Nucleus accumbens (tissue), 56 donors: ENCODE results near the gene FBXL16.
"Not testable (repeated sequence)": the region's sequence is repeated elsewhere in the genome, so short reads cannot be mapped to it uniquely, and the experiment has no call there.

ENCODE experiments used
- DNase-seq, 56 donors: peaks; one replicate each; lab custom pipeline; 2025; lab: John Stamatoyannopoulos, UW

Gene FBXL16

GRCh38 chr16:705431-706188, at the start of gene FBXL16:
TSS of gene FBXL16 (minus strand) at chr16:705801. CDS start at chr16:697405, 8,396 bp downstream.
- peak in 41 of 56 donors; percentile 19 to 85 (median 51) for DNase-seq

DNA sequence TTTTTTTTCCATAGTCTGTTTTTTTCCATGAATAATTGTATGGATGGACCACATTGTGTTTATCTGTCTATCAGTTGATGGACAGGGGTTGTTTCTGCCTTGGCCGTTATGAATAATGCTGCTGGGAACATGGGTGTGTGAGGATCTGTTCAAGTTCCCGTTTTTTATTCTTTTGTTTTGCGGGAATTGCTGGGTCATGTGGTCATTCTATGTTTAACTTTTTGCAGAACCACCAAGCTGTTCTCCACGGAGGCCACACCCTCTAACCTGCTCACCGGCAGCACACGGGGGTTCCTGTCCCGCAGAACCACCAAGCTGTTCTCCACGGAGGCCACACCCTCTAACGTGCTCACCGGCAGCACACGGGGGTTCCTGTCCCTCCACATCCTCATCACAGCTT, 49.1 kb upstream of the FBXL16 start:
- no peak for DNase-seq

DNA sequence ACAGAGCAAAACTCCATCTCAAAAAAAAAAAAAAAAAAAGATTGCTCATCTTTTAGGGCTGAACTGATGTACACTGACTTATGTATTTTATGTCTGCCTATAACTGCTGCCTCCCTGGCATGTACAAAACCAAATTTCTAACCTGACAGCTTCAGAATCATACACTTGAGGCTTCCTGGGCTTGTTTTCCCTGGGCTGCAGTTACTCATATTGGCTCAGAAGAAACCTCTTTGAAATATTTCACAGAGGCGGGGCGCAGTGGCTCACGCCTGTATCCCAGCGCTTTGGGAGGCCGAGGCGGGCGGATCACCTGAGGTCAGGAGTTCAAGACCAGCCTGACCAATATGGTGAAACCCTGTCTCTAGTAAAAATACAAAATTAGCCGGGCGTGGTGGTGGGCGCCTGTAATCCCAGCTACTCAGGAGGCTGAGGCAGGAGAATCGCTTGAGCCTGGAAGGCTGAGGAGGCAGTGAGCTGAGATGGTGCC, 48.6 kb upstream of the FBXL16 start:
- not testable (repeated sequence) for DNase-seq

- DNase-seq, result no peak
Observed at GRCh38 chr16:752007-752312, 46.4 kb upstream of the FBXL16 start.

GRCh38 chr16:751152-752006, 45.8 kb upstream of the FBXL16 start:
- peak in 5 of 56 donors; percentile 3 to 41 (median 13) for DNase-seq

GRCh38 chr16:750485-750884, 44.9 kb upstream of the FBXL16 start:
- no peak for DNase-seq

- DNase-seq, result no peak
Observed at GRCh38 chr16:749010-749409, 43.4 kb upstream of the FBXL16 start.

DNA sequence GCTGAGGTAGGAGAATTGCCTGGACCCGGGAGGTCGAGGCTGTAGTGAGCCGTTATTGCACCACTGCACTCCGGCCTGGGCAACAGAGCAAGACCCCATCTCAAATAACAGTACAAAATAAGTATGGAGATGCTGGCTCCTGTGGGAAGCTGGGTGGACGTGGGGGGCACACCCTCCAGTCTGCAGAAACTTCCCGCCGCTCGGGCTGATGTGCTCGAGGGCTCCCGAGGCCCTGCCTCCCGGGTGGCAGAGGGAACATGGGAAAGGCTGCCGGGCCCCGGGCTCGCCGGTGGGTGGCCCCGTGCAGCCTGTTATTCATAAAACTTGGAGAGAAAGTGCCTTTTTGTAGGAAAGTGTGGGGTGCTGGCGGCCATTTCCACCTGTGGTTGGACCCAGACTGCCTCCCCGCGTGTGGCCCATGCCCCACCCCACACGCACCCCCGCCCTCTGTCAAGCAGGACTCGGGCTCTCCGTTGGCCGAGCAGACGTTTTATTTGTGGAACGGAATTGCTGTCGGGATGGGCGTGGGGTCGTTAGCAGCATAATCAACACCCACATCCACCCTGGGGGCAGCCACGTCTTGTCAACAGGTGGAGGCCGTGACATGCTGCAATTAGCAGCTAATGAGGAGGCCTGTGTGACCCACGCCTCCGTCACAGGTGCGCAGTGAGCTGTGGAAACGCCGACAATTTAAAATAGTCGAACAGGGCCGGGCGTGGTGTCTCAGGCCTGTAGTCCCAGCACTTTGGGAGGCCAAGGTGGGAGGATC, 42.6 kb upstream of the FBXL16 start:
- DNase-seq, result no peak

- no peak for DNase-seq
Observed at GRCh38 chr16:746637-747036, 41.0 kb upstream of the FBXL16 start.

GRCh38 chr16:745739-746138, 40.1 kb upstream of the FBXL16 start:
- DNase-seq, result no peak

GRCh38 chr16:743794-744500, 38.3 kb upstream of the FBXL16 start:
- DNase-seq, result no peak

- not testable (repeated sequence) for DNase-seq
Observed at GRCh38 chr16:742894-743293, 37.3 kb upstream of the FBXL16 start.

- no peak for DNase-seq
Observed at GRCh38 chr16:741986-742629, 36.5 kb upstream of the FBXL16 start.

DNA sequence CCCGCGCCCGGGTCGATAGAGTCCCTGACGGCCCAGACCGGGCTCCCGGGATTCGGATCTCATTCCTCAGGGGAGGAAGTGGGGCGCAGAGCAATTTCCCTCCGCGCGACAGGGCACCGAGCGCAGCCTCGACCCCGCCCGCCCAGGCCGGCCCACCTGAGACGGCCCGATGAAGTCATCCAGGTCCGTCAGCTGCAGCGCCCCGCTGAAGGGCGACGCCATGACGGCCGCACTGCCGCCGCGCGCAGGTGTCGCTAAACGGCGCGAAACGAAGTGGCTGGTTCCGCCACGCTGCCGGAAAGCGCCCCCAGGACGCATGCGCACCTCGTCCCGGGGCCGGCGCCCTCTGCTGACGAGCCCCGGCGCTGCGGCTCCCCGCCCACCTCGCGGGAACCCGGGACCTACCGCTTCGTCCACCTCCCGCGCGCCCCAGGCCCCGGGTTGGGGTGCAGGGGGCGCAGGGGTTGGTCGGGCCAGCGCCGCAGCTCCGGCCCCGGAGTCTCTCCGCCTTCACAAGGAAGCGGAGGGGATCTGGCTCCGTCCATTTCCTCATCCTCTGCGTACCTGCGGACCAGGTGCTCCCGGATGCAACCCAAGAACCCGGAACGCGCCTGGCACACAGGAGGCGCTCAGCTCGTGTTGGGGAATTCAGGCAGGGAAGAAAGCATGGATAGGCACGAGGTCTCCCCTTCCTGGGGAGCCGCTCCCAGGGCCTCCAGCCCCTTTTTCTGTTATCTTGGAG, 35.3 kb upstream of the FBXL16 start, which contains the start of gene CIAO3:
Gene CIAO3 (minus strand): TSS at position 234 of the 742 bp plus-strand sequence. CDS start 12 bp downstream, at position 222.
- DNase-seq, result peak in 55 of 56 donors; percentile 37 to 91 (median 78)

DNA sequence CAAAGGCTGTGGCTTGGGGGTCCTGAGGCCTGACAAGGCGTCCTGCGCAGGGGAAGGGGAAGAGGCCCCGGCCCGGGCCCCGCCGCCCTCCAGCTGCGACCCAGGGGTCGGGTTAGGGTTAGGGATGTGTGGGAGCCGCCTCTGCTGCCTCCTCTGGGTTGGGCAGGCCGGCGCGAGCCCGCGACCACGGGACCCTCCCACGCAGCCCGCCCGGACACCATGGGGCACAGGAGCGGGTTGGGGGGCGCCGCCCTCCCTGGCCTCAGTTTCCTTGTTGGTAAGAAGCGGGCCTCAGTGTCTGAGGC, 34.8 kb upstream of the FBXL16 start:
- DNase-seq, result peak in 2 of 56 donors; percentile 35 to 53

GRCh38 chr16:739560-740458, 34.2 kb upstream of the FBXL16 start:
- no peak for DNase-seq

DNA sequence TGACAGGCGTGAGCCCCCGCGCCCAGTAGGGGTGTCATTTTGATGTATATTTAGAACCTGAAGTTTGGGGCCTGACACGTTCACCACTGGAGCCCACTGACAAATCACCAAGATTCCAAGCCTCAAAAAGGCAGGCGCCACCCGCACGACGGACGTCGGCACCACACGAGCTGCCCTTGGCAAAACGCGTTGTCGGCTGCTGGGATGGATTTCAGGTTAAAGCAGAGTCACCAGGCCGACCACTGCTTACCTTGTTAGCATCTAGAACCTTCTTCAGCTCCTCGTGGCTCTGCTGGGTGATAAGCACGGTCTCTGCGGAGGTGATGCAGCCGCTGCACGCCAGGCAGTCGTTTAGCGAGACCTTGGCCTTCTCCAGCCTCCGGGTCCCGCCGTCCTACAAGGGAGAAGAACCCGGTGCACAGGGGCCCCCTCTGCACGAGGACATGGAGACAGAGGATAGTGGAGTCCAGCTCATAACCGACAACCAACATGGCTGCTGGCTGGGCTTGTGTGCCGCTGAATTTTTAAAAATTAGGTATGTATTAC, 31.4 kb upstream of the FBXL16 start:
- DNase-seq, result no peak
